ENCODE data around the gene FOXL3. TPM values are rescaled to one million over a fixed set of nuclear protein-coding genes. Genes with fewer than 3 reads are reported as not detected.

Gene FOXL3
- total RNA-seq, 2 donors from 2014 or later = 0.79 TPM; not detected in 1

DNA sequence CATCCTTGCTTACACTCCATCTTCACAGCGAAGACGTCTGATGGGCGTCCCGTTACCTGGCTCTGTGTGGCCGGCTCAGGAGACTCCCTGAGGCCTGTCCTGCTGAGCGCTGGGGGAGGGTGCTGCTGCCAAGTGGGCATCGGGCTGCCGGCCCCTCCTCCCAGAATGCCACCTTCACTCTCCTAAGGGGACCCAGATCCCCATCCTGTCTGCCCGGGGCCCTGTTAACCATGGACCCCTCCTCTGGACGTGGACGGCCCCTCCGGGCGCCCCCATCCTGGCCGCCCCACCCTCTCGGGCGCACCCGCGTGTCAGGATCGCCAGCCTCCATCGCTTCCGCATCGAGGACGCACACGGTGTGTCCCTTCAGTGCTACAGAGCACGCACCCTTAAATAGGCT is 7.3 kb upstream of the FOXL3 start:
- intact Hi-C loops (cut with DNase I) = no loop called here
- Histone ChIP-seq H3K9me3 (no peaks in the 10 kb centered on the region), H3K4me1 (no peaks in the 10 kb centered on the region), H3K27me3 (no peaks in the 10 kb centered on the region), H3K4me3 (no peak overlapping the region), H3K36me3 (no peaks in the 10 kb centered on the region), H3K9ac (ENCODE audit: low read depth in 2 of 2, low read length in 2 of 2) (no peak overlapping the region), H3K27ac (no peak overlapping the region)
- DNase-seq = no peak
- TF ChIP-seq, protein P1, sequence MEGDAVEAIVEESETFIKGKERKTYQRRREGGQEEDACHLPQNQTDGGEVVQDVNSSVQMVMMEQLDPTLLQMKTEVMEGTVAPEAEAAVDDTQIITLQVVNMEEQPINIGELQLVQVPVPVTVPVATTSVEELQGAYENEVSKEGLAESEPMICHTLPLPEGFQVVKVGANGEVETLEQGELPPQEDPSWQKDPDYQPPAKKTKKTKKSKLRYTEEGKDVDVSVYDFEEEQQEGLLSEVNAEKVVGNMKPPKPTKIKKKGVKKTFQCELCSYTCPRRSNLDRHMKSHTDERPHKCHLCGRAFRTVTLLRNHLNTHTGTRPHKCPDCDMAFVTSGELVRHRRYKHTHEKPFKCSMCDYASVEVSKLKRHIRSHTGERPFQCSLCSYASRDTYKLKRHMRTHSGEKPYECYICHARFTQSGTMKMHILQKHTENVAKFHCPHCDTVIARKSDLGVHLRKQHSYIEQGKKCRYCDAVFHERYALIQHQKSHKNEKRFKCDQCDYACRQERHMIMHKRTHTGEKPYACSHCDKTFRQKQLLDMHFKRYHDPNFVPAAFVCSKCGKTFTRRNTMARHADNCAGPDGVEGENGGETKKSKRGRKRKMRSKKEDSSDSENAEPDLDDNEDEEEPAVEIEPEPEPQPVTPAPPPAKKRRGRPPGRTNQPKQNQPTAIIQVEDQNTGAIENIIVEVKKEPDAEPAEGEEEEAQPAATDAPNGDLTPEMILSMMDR (IDR thresholded peaks at IDR 0.05) = no peak

DNA sequence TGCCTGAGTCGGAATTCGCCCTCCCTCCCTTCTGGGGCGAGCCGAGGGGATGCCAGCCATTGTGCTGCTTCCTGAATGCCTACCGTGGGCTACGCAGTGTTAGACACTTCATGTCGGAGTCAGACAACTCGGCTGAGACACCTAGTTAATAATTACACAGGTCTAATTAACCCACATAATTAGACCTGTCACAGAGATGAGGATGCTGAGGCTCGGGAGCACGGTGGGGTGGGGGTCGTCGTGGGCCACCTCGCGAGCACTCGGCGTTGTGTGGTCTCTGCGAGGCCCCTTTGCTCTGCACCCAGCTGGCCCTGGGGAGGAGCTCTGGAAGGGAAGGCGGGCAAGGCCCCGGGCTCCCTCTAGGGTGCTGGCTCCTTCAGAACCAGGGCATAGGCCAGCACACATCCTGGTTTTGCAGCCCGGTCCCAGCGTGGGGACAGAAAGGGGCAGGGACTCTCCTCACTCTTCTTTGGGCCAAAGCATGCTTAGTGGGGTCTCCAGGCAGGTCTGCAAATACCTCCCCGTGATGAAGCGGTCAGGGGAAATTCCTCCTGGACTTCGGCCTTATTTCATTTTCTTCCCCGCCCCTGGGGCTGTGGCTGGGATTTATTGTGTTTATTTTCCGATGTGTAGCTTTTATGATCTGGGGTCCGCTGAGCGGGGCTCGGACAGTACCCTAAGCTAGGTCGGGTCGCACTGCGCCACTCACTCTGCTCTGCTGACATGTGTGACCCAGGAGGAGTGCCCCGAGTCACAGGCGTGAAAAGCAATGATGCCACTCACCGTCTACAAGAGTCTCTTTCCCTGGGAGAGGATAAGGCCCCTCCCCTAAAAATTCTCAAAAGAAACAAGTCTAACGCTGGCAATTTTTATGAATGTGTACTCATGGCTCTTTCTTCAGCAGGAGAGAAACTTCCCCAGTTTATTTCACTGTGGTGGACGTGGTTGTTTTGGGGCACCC is 4.9 kb upstream of the FOXL3 start:
- Histone ChIP-seq H3K4me3 (no peak overlapping the region), H3K27ac (peak overlapping the region; percentile 87), H3K4me1 (no peaks in the 10 kb centered on the region), H3K36me3 (no peaks in the 10 kb centered on the region), H3K27me3 (peaks cover 9% of the 10 kb centered on the region), H3K9ac (ENCODE audit: low read depth in 2 of 2, low read length in 2 of 2) (peak overlapping the region; percentile 43 to 77), H3K9me3 (no peaks in the 10 kb centered on the region)
- TF ChIP-seq, protein P1 (IDR thresholded peaks at IDR 0.05) = no peak
- peak; percentile 83 for DNase-seq
- intact Hi-C loops (cut with DNase I) = no loop called here

DNA sequence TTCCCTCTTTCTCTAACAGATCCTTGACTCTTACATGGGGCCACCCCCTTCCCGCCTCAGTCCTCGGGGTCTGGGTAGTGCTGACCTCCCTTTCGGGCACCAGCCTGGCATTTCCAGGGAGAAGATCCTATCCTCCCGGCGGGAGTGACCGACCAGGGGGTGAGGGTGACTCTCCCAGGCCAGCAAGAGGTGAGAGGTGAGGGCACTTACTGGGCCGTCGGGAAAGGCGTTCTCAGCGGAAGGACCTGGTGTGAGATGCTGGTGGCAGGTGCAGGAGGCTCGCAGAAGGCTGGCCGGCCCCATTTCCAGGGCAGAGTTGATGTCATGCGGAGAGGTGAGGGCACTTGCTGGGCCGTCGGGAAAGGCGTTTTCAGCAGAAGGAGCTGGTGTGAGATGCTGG is 4.2 kb upstream of the FOXL3 start:
- intact Hi-C loops (cut with DNase I) = no loop called here
- Histone ChIP-seq H3K4me1 (peaks cover 3% of the 10 kb centered on the region), H3K36me3 (no peaks in the 10 kb centered on the region), H3K27ac (peak overlapping the region; percentile 87), H3K4me3 (no peak overlapping the region), H3K9ac (ENCODE audit: low read depth in 2 of 2, low read length in 2 of 2) (peak overlapping the region in 1 of 2 donors; percentile 77), H3K27me3 (peaks cover 15% of the 10 kb centered on the region), H3K9me3 (no peaks in the 10 kb centered on the region)
- TF ChIP-seq, protein P1 (IDR thresholded peaks at IDR 0.05) = no peak
- peak; percentile 49 for DNase-seq

DNA sequence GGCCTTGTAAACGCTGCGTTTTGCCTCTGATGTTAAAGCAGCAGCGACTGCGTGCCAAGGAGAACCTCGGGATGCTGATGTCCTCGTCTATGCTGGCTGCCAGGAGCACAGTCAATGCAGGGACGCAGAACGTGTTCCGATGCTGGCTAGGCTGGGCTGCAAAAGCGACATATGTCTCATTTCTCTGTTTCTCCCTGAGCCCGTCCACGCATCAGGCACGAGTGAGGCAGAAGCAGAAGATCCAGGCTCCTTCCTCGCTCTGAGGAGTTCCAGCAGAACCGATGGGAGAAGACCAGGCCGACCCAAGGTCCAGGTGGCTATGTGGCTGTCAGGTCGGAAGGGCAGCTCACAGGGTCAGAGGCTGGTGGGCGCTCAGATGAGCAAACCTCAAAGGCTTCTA is 3.7 kb upstream of the FOXL3 start:
- Histone ChIP-seq H3K4me1 (peaks cover 3% of the 10 kb centered on the region), H3K27ac (no peak overlapping the region), H3K27me3 (peaks cover 18% of the 10 kb centered on the region), H3K9me3 (no peaks in the 10 kb centered on the region), H3K36me3 (no peaks in the 10 kb centered on the region), H3K9ac (ENCODE audit: low read depth in 2 of 2, low read length in 2 of 2) (peak overlapping the region in 1 of 2 donors; percentile 77), H3K4me3 (no peak overlapping the region)
- TF ChIP-seq, protein P1 (IDR thresholded peaks at IDR 0.05) = no peak
- no peak for DNase-seq
- intact Hi-C loops (cut with DNase I) = no loop called here

DNA sequence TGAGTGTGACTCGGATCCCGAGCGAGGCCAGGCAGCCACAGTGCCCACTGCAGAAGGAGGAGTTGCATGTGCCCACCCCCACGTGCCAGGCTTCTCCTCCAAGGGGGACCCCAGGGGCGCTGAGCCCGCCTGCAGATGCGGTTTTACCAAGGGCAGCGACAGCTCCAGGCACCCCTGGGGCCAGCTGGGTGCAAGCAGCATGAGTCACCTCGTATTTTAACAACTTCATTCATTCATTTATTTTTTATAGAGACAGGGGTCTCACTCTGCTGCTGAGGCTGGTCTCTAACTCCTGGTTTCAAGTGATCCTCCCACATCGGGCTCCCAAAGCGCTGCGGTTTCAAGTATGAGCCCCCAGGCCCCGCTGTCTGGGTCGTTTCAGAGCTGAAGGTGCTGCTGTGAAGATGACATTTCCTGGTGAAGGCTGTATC is 1.3 kb upstream of the FOXL3 start:
- no peak overlapping the region for H3K4me3 ChIP-seq
- H3K4me1 ChIP-seq = peaks cover 3% of the 10 kb centered on the region
- no peaks in the 10 kb centered on the region for H3K36me3 ChIP-seq
- H3K27me3 ChIP-seq = peaks cover 18% of the 10 kb centered on the region
- no peaks in the 10 kb centered on the region for H3K9me3 ChIP-seq
- no peak overlapping the region for H3K27ac ChIP-seq
- no peak for DNase-seq
- no peak overlapping the region for H3K9ac ChIP-seq (ENCODE audit: low read depth in 2 of 2, low read length in 2 of 2)
- TF ChIP-seq, protein P1 (IDR thresholded peaks at IDR 0.05) = no peak
- intact Hi-C loops (cut with DNase I) = no loop called here

All from colonic mucosa (tissue), 4 donors.